PFSK-1 (cell line): ENCODE measurements around the gene HOXD10.

Experiments used
- FOXP2 ChIP-seq: optimal IDR thresholded peaks from 2 replicates; pipeline ENCODE3; 2011; ENCODE audit warnings: borderline replicate concordance, control low read depth, inconsistent platforms; ENCODE audit not compliant: insufficient read depth; ENCODE audit errors: extremely low read length, extremely low read depth
- POLR2AphosphoS5 ChIP-seq: IDR thresholded peaks from 2 replicates; pipeline ENCODE4 v1.6.1; 2012; ENCODE audit warnings: low read depth, mild to moderate bottlenecking, control low read depth, low read length, moderate library complexity
- SIN3A ChIP-seq: IDR thresholded peaks from 2 replicates; pipeline ENCODE4 v1.6.1; 2012; ENCODE audit warnings: mild to moderate bottlenecking, low read length, moderate library complexity, borderline replicate concordance; ENCODE audit not compliant: insufficient read depth
- TAF1 ChIP-seq: IDR thresholded peaks from 2 replicates; pipeline ENCODE4 v1.6.1; 2012; ENCODE audit warnings: low read length, control low read depth, borderline replicate concordance; ENCODE audit not compliant: insufficient read depth
- TF ChIP-seq, protein P1 (sequence below), 2 experiments: IDR thresholded peaks; 2 replicates each; pipeline versions ENCODE4 v1.6.1 to v1.8.0; 2011 to 2012; ENCODE audit warnings: low read depth in 2 of 2, low read length in 2 of 2, control low read depth in 1 of 2, inconsistent platforms in 1 of 2, mild to moderate bottlenecking in 1 of 2, moderate library complexity in 1 of 2; ENCODE audit not compliant: insufficient read depth in 1 of 2

Gene HOXD10

DNA sequence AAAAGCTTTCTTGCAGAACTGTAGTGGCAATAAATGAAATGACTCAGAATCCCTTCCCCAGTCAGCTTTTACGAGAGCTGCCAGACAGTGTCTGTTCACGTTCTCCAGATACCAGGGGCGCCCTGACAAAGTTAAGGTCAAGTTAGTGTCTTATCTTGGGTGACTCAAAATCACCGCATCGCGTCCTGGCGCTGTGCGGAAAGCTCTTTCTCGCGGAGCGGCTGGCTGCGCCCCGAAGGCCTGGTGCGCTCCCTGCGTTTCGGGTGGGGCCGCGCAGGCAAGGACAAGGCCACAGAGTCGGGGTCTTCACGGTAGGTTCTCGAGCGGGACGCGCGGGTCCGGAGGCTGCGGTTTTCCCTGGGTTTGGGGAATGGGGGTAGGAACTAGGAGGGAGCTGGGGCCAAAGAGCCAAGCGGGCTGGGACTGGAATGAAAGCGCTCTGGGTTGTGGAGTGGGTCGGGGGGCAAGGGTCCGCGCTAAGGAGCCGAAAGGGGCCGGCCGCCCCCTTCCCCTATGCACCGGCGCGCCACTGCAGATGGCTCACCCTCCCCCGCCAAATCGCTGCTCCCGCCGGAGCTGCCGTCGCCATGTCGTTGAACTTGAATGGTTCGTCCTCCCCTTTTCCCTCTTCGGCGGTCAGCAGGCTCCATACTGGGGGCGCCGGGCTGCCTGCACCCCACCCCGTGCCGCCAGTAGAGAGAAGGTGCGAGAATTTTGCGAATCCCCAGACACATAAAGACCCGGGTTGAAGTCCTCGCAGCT lies 12.1 kb upstream of the HOXD10 start:
- TF ChIP-seq SIN3A = no peak
- TF ChIP-seq POLR2AphosphoS5 = no peak
- no peak for TF ChIP-seq FOXP2
- TF ChIP-seq, protein P1, sequence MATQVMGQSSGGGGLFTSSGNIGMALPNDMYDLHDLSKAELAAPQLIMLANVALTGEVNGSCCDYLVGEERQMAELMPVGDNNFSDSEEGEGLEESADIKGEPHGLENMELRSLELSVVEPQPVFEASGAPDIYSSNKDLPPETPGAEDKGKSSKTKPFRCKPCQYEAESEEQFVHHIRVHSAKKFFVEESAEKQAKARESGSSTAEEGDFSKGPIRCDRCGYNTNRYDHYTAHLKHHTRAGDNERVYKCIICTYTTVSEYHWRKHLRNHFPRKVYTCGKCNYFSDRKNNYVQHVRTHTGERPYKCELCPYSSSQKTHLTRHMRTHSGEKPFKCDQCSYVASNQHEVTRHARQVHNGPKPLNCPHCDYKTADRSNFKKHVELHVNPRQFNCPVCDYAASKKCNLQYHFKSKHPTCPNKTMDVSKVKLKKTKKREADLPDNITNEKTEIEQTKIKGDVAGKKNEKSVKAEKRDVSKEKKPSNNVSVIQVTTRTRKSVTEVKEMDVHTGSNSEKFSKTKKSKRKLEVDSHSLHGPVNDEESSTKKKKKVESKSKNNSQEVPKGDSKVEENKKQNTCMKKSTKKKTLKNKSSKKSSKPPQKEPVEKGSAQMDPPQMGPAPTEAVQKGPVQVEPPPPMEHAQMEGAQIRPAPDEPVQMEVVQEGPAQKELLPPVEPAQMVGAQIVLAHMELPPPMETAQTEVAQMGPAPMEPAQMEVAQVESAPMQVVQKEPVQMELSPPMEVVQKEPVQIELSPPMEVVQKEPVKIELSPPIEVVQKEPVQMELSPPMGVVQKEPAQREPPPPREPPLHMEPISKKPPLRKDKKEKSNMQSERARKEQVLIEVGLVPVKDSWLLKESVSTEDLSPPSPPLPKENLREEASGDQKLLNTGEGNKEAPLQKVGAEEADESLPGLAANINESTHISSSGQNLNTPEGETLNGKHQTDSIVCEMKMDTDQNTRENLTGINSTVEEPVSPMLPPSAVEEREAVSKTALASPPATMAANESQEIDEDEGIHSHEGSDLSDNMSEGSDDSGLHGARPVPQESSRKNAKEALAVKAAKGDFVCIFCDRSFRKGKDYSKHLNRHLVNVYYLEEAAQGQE (IDR thresholded peaks at IDR 0.05; ENCODE audit: insufficient read depth in 1 of 2, low read depth in 2 of 2, low read length in 2 of 2) = no peak
- no peak for TF ChIP-seq TAF1

DNA sequence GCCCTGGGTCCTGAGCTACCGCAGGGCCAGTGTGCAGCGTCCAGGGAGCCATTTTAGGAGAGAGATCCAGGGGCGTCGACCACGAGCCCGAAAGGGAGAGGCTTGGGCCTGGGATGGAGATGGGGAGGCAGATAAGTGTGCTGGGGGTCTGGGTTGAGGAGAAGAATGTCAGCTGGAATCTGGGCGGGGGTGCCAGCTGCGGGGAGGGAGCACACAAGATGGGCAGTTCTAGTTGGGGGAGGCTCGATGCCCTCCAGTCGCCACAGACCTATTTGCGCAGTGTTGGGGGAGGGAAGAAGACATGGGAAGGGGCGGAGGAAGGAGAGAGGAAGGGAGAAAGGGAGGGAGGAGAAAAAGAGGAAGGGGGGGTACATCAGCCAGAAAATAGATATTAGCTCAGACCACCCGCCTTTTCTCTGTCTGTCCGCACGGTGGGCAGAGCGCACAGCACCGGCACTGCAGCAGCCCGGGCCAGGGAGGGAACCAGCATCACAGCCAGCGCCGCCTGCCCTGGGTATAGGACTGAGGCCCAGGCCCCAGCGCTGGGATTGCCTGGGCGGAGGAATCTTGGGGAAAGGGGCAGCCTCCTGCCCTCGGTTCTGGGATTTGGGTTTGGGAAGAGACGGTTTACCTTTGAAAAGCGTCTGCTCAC lies 11.4 kb upstream of the HOXD10 start:
- TF ChIP-seq FOXP2 (no peak), POLR2AphosphoS5 (no peak), TAF1 (no peak), SIN3A (no peak)
- TF ChIP-seq, protein P1 (IDR thresholded peaks at IDR 0.05; ENCODE audit: insufficient read depth in 1 of 2, low read depth in 2 of 2, low read length in 2 of 2) = no peak

DNA sequence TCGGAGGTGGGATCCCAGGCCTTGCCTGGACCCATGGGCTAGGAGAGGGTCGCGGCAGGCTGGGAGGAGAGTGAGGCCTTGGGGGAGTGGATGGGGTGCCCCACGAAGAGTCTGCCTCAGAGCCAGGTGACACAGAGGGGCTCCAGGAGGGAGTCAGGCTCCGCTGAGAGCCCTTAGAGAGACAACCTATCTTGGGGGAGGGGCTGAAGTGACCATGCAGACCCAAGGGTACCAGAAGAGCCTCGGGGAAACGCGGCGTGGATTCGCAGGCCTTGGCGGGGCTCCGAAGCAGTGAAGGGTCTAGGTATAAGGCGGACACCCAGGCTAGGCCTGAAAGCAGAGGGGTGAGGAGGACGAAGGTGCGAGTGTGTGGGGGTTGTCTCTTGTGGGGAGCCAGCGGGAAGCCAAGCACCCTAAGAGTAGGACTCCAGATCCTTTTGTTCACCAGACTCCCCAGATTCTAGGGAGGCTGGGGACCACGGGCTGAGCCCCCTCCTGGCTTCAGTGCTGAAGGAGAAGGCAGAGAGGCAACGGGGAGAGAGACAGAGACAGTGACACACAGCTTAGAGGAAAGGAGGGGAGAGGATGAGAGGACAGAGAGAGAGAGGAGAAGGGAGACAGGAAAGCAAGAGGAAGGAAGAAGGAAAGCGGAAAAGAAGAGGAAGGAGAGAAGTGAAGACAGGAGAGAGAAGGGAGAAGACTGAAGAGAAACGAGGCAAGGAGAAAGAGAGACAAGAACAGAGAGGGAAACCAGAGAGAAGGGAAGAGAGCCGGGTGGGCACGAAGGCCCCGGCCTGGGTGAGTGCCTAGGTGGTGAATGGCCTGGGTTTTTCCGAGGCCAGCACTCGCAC lies 10.6 kb upstream of the HOXD10 start:
- no peak for TF ChIP-seq FOXP2
- no peak for TF ChIP-seq POLR2AphosphoS5
- TF ChIP-seq SIN3A = no peak
- TF ChIP-seq, protein P1 (IDR thresholded peaks at IDR 0.05; ENCODE audit: insufficient read depth in 1 of 2, low read depth in 2 of 2, low read length in 2 of 2) = no peak
- no peak for TF ChIP-seq TAF1

DNA sequence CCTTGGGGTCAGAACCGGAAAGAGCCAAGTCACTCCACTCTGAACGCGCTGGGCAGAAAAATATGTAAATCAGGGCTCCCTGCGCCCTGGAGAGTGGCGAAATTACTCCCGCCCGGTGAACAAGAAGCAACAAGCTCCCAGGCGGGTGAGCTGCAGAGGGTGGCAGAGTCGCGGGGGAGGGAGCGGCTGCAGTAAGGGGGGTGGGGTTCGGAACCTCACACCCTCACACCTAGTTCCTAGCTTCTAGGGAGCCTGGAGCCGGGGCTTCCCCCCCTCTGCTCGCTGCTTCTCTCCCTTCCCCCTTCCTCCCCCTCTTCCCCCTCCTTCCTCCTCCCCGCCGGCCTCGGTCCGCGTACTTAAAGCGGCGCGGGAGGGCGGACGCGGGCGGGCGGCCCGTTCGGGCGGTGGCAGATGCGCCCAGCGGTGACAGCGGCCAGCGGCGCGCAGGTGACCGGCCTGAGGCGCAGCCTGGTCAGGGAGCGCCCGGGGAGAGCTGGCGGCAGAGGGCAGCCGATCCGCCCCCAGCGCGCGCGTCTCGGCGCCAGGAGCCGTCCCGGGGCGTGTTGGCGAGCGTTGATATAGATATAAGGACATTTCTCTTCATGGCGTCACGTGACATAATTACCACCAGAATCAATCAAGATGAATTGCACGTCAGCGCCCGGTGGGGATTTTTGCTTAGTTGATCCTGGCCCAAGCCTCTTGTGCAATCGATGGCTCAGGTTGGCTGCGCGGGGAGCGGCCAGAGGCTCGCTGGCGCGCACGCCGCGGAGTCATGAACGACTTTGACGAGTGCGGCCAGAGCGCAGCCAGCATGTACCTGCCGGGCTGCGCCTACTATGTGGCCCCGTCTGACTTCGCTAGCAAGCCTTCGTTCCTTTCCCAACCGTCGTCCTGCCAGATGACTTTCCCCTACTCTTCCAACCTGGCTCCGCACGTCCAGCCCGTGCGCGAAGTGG lies 9.7 kb upstream of the HOXD10 start, which contains the start of gene HOXD11:
TSS of gene HOXD11 (plus strand) at position 700 of the 959 bp plus-strand sequence. CDS start at position 776, 76 bp downstream.
- TF ChIP-seq TAF1 = no peak
- no peak for TF ChIP-seq POLR2AphosphoS5

DNA sequence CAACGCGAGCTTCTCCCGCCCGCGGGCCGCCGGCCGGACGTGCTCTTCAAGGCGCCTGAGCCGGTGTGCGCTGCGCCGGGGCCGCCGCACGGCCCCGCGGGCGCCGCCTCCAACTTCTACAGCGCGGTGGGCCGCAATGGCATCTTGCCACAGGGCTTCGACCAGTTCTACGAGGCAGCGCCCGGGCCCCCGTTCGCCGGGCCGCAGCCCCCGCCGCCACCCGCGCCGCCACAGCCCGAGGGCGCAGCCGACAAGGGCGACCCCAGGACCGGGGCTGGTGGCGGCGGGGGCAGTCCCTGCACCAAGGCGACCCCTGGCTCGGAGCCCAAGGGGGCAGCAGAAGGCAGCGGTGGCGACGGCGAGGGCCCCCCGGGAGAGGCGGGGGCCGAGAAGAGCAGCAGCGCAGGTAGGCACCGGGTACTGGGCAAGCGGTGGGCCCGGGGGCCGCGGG lies 8.8 kb upstream of the HOXD10 start:
- TF ChIP-seq FOXP2 (no peak), SIN3A (no peak), POLR2AphosphoS5 (no peak), TAF1 (no peak)
- TF ChIP-seq, protein P1 (IDR thresholded peaks at IDR 0.05; ENCODE audit: insufficient read depth in 1 of 2, low read depth in 2 of 2, low read length in 2 of 2) = no peak
